ENCODE measurements around the gene USP35.

- no peak for TF ChIP-seq CTCF (IDR thresholded peaks at IDR 0.05)
- no peak for TF ChIP-seq EP300 (IDR thresholded peaks at IDR 0.05)
Observed at GRCh38 chr11:78239781-78240180, 51.1 kb downstream of the USP35 start.
